HepG2 (cell line): ENCODE measurements around the gene RPS14. TPM values are rescaled to one million over a fixed set of nuclear protein-coding genes. Genes with fewer than 3 reads are reported as not detected.

ENCODE experiments used
- CENPT ChIP-seq: sonication (generic); formaldehyde crosslinking; IDR thresholded peaks from 2 replicates; pipeline ENCODE4 v1.8.0; 2022; ENCODE audit warnings: low read depth, mild to moderate bottlenecking, moderate library complexity, missing genetic modification reagents
- FOXO1 ChIP-seq: sonication (generic); formaldehyde crosslinking; IDR thresholded peaks from 2 replicates; pipeline ENCODE4 v1.4.0; 2020; ENCODE audit warnings: missing genetic modification reagents
- GABPA ChIP-seq, 2 experiments: IDR thresholded peaks; 2 replicates each; pipeline ENCODE4 v1.6.1; 2011 to 2016; ENCODE audit warnings: low read depth in 2 of 2, low read length in 1 of 2, missing biosample characterization in 1 of 2, missing genetic modification characterization in 1 of 2
- ZBTB43 ChIP-seq: sonication (generic); formaldehyde crosslinking; conservative IDR thresholded peaks from 2 replicates; pipeline ENCODE4 v1.4.0; 2020; ENCODE audit warnings: missing genetic modification reagents
- ZKSCAN1 ChIP-seq: fragments of 150-350 bp; IDR thresholded peaks from 2 replicates; pipeline ENCODE4 v1.6.1; 2014; ENCODE audit warnings: low read length
- ZNF160 ChIP-seq: sonication (generic); formaldehyde crosslinking; IDR thresholded peaks from 2 replicates; pipeline ENCODE4 v1.8.0; 2022; ENCODE audit warnings: mild to moderate bottlenecking, inconsistent platforms, missing genetic modification reagents
- ZNF770 ChIP-seq: sonication (generic); formaldehyde crosslinking; IDR thresholded peaks from 2 replicates; pipeline ENCODE4 v1.5.0; 2020; ENCODE audit warnings: mild to moderate bottlenecking, missing genetic modification reagents
- polyA plus RNA-seq, 8 experiments: library from polyadenylated mRNA; depleted of rRNA in 3 of 8; stranded (reverse) in 7 of 8; unstranded in 1 of 8; fragments of >200 nt; fragmentation: Illumina TruSeq in 4 of 8; extraction: Trizol in 4 of 8; gene quantifications; 2 replicates each; pipeline versions ENCODE4 v1.2.1 to v1.2.3, GENCODE V29; 2011 to 2016; ENCODE audit warnings: low read depth in 4 of 8, missing spikeins in 1 of 8, mixed read lengths in 1 of 8; ENCODE audit not compliant: insufficient read depth in 1 of 8
- total RNA-seq, 5 experiments: library from RNA; depleted of rRNA; stranded (reverse); fragments of >200 nt; fragmentation: Illumina TruSeq; extraction: Trizol; gene quantifications; 2 replicates each; pipeline ENCODE4 v1.2.3, GENCODE V29; 2016; ENCODE audit warnings: low read depth in 1 of 5
- TF ChIP-seq, protein P1 (sequence below), 2 experiments: fragments of 450-650 bp in 1 of 2; sonication (generic) in 1 of 2; formaldehyde crosslinking in 1 of 2; IDR thresholded peaks; 2 replicates each; pipeline versions ENCODE4 v1.6.1 to v1.8.0; 2016 to 2022; ENCODE audit warnings: antibody characterized with exemption in 1 of 2, mild to moderate bottlenecking in 1 of 2, missing genetic modification reagents in 1 of 2
- TF ChIP-seq, protein P2 (sequence below): IDR thresholded peaks from 2 replicates; pipeline ENCODE4 v1.6.1; 2016; ENCODE audit warnings: missing compliant biosample characterization, missing genetic modification reagents, borderline replicate concordance
- TF ChIP-seq, protein P3 (sequence below): sonication (generic); formaldehyde crosslinking; IDR thresholded peaks from 2 replicates; pipeline ENCODE4 v1.4.0; 2020; ENCODE audit warnings: missing genetic modification reagents

RPS14 gene
- total and polyA plus RNA-seq, 2 of the 13 experiments (the other 11 are each of a cell fraction or from before 2014, with no cell fraction given): 2,116 to 3,295 TPM

DNA sequence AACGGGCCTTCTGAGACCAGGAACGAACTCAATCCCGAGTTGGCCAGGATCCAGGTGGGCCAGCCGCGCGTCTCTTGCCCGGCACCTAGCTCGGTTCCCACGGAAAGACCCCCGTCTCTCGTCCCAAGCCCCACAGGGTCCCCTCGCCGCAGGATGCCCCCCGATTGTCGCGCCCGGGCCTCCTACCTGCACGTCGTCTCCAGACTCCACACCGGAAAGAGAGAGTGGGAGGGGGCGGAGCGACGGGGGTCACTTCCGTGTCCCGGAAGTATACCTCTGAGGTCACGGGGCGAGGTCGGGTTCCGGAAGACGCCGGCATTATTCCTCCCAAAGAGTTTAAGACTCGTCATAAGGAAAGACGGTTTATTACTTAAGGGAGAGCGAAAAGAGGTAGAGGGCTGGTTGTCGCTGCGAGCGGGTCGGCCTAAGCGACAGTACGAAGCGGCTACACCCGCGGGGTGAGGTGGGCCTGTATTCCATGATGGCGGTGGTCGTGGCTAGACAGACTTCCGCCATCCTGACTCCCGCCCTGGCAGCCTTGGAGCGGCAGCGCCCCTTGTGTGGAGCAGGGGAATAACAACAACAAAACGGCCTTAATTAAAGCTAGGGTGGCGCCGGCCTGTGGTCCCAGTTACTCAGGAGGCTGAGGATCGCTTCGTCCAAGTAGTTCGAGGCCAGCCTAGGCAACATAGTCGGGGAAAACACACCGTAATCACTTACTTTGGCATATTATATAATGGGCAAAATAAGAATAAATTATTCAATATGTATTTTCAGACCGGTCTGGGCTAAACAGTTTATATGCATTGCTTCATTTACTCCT is at the start of gene RPS14 (continued):
- TF ChIP-seq, protein P1, sequence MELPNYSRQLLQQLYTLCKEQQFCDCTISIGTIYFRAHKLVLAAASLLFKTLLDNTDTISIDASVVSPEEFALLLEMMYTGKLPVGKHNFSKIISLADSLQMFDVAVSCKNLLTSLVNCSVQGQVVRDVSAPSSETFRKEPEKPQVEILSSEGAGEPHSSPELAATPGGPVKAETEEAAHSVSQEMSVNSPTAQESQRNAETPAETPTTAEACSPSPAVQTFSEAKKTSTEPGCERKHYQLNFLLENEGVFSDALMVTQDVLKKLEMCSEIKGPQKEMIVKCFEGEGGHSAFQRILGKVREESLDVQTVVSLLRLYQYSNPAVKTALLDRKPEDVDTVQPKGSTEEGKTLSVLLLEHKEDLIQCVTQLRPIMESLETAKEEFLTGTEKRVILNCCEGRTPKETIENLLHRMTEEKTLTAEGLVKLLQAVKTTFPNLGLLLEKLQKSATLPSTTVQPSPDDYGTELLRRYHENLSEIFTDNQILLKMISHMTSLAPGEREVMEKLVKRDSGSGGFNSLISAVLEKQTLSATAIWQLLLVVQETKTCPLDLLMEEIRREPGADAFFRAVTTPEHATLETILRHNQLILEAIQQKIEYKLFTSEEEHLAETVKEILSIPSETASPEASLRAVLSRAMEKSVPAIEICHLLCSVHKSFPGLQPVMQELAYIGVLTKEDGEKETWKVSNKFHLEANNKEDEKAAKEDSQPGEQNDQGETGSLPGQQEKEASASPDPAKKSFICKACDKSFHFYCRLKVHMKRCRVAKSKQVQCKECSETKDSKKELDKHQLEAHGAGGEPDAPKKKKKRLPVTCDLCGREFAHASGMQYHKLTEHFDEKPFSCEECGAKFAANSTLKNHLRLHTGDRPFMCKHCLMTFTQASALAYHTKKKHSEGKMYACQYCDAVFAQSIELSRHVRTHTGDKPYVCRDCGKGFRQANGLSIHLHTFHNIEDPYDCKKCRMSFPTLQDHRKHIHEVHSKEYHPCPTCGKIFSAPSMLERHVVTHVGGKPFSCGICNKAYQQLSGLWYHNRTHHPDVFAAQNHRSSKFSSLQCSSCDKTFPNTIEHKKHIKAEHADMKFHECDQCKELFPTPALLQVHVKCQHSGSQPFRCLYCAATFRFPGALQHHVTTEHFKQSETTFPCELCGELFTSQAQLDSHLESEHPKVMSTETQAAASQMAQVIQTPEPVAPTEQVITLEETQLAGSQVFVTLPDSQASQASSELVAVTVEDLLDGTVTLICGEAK (IDR thresholded peaks at IDR 0.05): peak; percentile 87
- TF ChIP-seq, protein P1 (CRISPR knock-in tag; IDR thresholded peaks at IDR 0.05): peak; percentile 84
- TF ChIP-seq, protein P2, sequence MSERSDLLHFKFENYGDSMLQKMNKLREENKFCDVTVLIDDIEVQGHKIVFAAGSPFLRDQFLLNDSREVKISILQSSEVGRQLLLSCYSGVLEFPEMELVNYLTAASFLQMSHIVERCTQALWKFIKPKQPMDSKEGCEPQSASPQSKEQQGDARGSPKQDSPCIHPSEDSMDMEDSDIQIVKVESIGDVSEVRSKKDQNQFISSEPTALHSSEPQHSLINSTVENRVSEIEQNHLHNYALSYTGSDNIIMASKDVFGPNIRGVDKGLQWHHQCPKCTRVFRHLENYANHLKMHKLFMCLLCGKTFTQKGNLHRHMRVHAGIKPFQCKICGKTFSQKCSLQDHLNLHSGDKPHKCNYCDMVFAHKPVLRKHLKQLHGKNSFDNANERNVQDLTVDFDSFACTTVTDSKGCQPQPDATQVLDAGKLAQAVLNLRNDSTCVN: peak; percentile 63; the same call in 1 of the 2 replicates
- TF ChIP-seq FOXO1 (CRISPR knock-in tag) (peak; percentile 72), ZNF770 (peak; percentile 78), CENPT (CRISPR knock-in tag) (no peak), ZBTB43 (CRISPR knock-in tag) (0 out of 2 replicates have a peak, but pooled peaks have one; percentile 40), ZKSCAN1 (no peak), GABPA (IDR thresholded peaks at IDR 0.05; ENCODE audit: low read depth, low read length) (peak; percentile 76), GABPA (CRISPR knock-in tag; IDR thresholded peaks at IDR 0.05; ENCODE audit: low read depth) (peak; percentile 97), ZNF160 (no peak)
- TF ChIP-seq, protein P3, sequence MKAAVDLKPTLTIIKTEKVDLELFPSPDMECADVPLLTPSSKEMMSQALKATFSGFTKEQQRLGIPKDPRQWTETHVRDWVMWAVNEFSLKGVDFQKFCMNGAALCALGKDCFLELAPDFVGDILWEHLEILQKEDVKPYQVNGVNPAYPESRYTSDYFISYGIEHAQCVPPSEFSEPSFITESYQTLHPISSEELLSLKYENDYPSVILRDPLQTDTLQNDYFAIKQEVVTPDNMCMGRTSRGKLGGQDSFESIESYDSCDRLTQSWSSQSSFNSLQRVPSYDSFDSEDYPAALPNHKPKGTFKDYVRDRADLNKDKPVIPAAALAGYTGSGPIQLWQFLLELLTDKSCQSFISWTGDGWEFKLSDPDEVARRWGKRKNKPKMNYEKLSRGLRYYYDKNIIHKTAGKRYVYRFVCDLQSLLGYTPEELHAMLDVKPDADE (CRISPR knock-in tag): peak; percentile 56; the same call in 1 of the 2 replicates
